Osteocyte (in vitro differentiated cells): Measurements from ENCODE around the gene IFIT3. TPM values are rescaled to one million over a fixed set of nuclear protein-coding genes. Genes with fewer than 3 reads are reported as not detected.
"Not testable (repeated sequence)": the region's sequence is repeated elsewhere in the genome, so short reads cannot be mapped to it uniquely, and the experiment has no call there.

ENCODE experiments used
- DNase-seq: peaks from one replicate; pipeline ENCODE4 v3.0.0; 2021; ENCODE audit warnings: mixed read lengths; ENCODE audit not compliant: unreplicated experiment; ENCODE audit errors: extremely low spot score
- H3K27ac Mint-ChIP-seq: one replicate; pipeline ENCODE4 v1.8.0; 2021; ENCODE audit warnings: mild to moderate bottlenecking, mixed read lengths; ENCODE audit not compliant: unreplicated experiment
- H3K27me3 Mint-ChIP-seq: one replicate; pipeline ENCODE4 v1.8.0; 2021; ENCODE audit warnings: mixed read lengths; ENCODE audit not compliant: unreplicated experiment
- H3K36me3 Mint-ChIP-seq: one replicate; pipeline ENCODE4 v1.8.0; 2021; ENCODE audit warnings: mixed read lengths; ENCODE audit not compliant: unreplicated experiment
- H3K4me1 Mint-ChIP-seq: one replicate; pipeline ENCODE4 v1.8.0; 2021; ENCODE audit warnings: mixed read lengths; ENCODE audit not compliant: unreplicated experiment
- H3K4me3 Mint-ChIP-seq: one replicate; pipeline ENCODE4 v1.8.0; 2021; ENCODE audit warnings: mild to moderate bottlenecking, moderate library complexity, mixed read lengths; ENCODE audit not compliant: unreplicated experiment
- H3K9me3 Mint-ChIP-seq: one replicate; pipeline ENCODE4 v1.8.0; 2021; ENCODE audit warnings: mixed read lengths; ENCODE audit not compliant: unreplicated experiment
- CTCF ChIP-seq: fragments of 200-600 bp; sonication (generic); IDR thresholded peaks from 2 replicates; pipeline ENCODE4 v1.5.0; 2021; ENCODE audit warnings: antibody characterized with exemption, mild to moderate bottlenecking, moderate library complexity
- total RNA-seq: library from RNA; stranded (reverse); gene quantifications from 2 replicates; pipeline ENCODE4 v1.2.1, GENCODE V29; 2021

IFIT3 gene
- total RNA-seq, 1 donor from 2014 or later = 19.9 TPM

- Mint-ChIP-seq H3K4me3 (no peak overlapping the region), H3K9me3 (peaks cover 5% of the 10 kb centered on the region), H3K36me3 (no peaks in the 10 kb centered on the region), H3K27me3 (no peaks in the 10 kb centered on the region), H3K4me1 (peaks cover 89% of the 10 kb centered on the region), H3K27ac (peak overlapping the region; percentile 70)
- no peak for TF ChIP-seq CTCF
- no peak for DNase-seq
Measured at GRCh38 chr10:89281606-89282395, 46.0 kb upstream of the IFIT3 start.

- H3K4me1 Mint-ChIP-seq = peaks cover 74% of the 10 kb centered on the region
Measured at GRCh38 chr10:89283025-89283935, 44.5 kb upstream of the IFIT3 start.

GRCh38 chr10:89283936-89284475 lies 43.8 kb upstream of the IFIT3 start:
- TF ChIP-seq CTCF = no peak

More at GRCh38 chr10:89283025-89283935, 44.5 kb upstream of the IFIT3 start:
- Mint-ChIP-seq H3K9me3 (peaks cover 5% of the 10 kb centered on the region), H3K36me3 (no peaks in the 10 kb centered on the region), H3K27me3 (no peaks in the 10 kb centered on the region), H3K4me3 (peak overlapping the region; percentile 33), H3K27ac (peak overlapping the region; percentile 88)
- TF ChIP-seq CTCF = no peak
- no peak for DNase-seq

GRCh38 chr10:89284711-89285110 lies 43.1 kb upstream of the IFIT3 start:
- Mint-ChIP-seq H3K27ac (peak overlapping the region; percentile 70), H3K4me1 (peaks cover 61% of the 10 kb centered on the region)
- not testable (repeated sequence) for H3K9me3 Mint-ChIP-seq, H3K27me3 Mint-ChIP-seq, H3K4me3 Mint-ChIP-seq, H3K36me3 Mint-ChIP-seq, DNase-seq

More at GRCh38 chr10:89283936-89284475, 43.8 kb upstream of the IFIT3 start:
- Mint-ChIP-seq H3K27me3 (no peaks in the 10 kb centered on the region), H3K4me1 (peaks cover 68% of the 10 kb centered on the region), H3K4me3 (peak overlapping the region; percentile 33), H3K27ac (peak overlapping the region; percentile 88), H3K9me3 (peaks cover 5% of the 10 kb centered on the region), H3K36me3 (no peaks in the 10 kb centered on the region)
- DNase-seq = no peak

GRCh38 chr10:89285303-89285702 lies 42.5 kb upstream of the IFIT3 start:
- not testable (repeated sequence) for DNase-seq, H3K4me3 Mint-ChIP-seq, H3K36me3 Mint-ChIP-seq, H3K27me3 Mint-ChIP-seq, H3K9me3 Mint-ChIP-seq
- Mint-ChIP-seq H3K4me1 (peaks cover 57% of the 10 kb centered on the region), H3K27ac (peak overlapping the region; percentile 70)
